HG02642 (cell line): ENCODE measurements around the gene ARMC8.
A peak's percentile ranks its signal among the peaks of the same experiment; 100 is the strongest.

ENCODE experiments used
- ATAC-seq: cut with Tn5 transposase; IDR thresholded peaks from one replicate; pipeline ENCODE4 v1.9.1; 2021; ENCODE audit warnings: mild to moderate bottlenecking; ENCODE audit not compliant: unreplicated experiment, poor library complexity

Gene ARMC8

GRCh38 chr3:138197058-138197457 lies 10.0 kb downstream of the ARMC8 start:
- no peak for ATAC-seq

- ATAC-seq, result no peak
Observed at GRCh38 chr3:138197524-138197923, 10.4 kb downstream of the ARMC8 start.

- ATAC-seq, result no peak
Observed at GRCh38 chr3:138199851-138200250, 12.8 kb downstream of the ARMC8 start.

GRCh38 chr3:138200424-138200823 lies 13.3 kb downstream of the ARMC8 start:
- ATAC-seq, result no peak

GRCh38 chr3:138202945-138203701 lies 16.0 kb downstream of the ARMC8 start:
- ATAC-seq, result no peak

GRCh38 chr3:138203938-138204337 lies 16.8 kb downstream of the ARMC8 start:
- no peak for ATAC-seq

- ATAC-seq, result no peak
Observed at GRCh38 chr3:138205527-138205926, 18.4 kb downstream of the ARMC8 start.

GRCh38 chr3:138206196-138206595 lies 19.1 kb downstream of the ARMC8 start:
- no peak for ATAC-seq

- no peak for ATAC-seq
Observed at GRCh38 chr3:138210528-138210927, 23.4 kb downstream of the ARMC8 start.

GRCh38 chr3:138213398-138214085 lies 26.4 kb downstream of the ARMC8 start:
- ATAC-seq, result no peak

GRCh38 chr3:138219255-138219654 lies 32.2 kb downstream of the ARMC8 start:
- no peak for ATAC-seq

GRCh38 chr3:138220242-138220641 lies 33.1 kb downstream of the ARMC8 start:
- ATAC-seq, result no peak

- ATAC-seq, result no peak
Observed at GRCh38 chr3:138220788-138221187, 33.7 kb downstream of the ARMC8 start.

- ATAC-seq, result no peak
Observed at GRCh38 chr3:138222131-138222941, 35.2 kb downstream of the ARMC8 start.

GRCh38 chr3:138222942-138223287 lies 35.8 kb downstream of the ARMC8 start:
- no peak for ATAC-seq

GRCh38 chr3:138227650-138228049 lies 40.5 kb downstream of the ARMC8 start:
- no peak for ATAC-seq

GRCh38 chr3:138230525-138230924 lies 43.4 kb downstream of the ARMC8 start:
- peak; percentile 59 for ATAC-seq

- ATAC-seq, result no peak
Observed at GRCh38 chr3:138232705-138233364, 45.7 kb downstream of the ARMC8 start.

- no peak for ATAC-seq
Observed at GRCh38 chr3:138234401-138235179, 47.5 kb downstream of the ARMC8 start.

GRCh38 chr3:138238711-138239110 lies 51.6 kb downstream of the ARMC8 start:
- ATAC-seq, result no peak
